Activated naive CD4-positive, alpha-beta T cell treated with anti-CD3 and anti-CD28 coated beads, Interleukin-2, amount 50 U/mL, for 24 hours (primary cell): ENCODE measurements around the gene AMD1.
"Not testable (repeated sequence)": the region's sequence is repeated elsewhere in the genome, so short reads cannot be mapped to it uniquely, and the experiment has no call there.

Source experiments
- H3K27ac Mint-ChIP-seq: one replicate; pipeline ENCODE4 v1.8.0; 2021; ENCODE audit warnings: mild to moderate bottlenecking, mixed read lengths
- H3K27me3 Mint-ChIP-seq: one replicate; pipeline ENCODE4 v1.8.0; 2021; ENCODE audit warnings: mixed read lengths
- H3K36me3 Mint-ChIP-seq: one replicate; pipeline ENCODE4 v1.8.0; 2021; ENCODE audit warnings: mixed read lengths
- H3K4me1 Mint-ChIP-seq: one replicate; pipeline ENCODE4 v1.8.0; 2021; ENCODE audit warnings: mixed read lengths
- H3K4me3 Mint-ChIP-seq: one replicate; pipeline ENCODE4 v1.8.0; 2021; ENCODE audit warnings: mild to moderate bottlenecking, mixed read lengths
- H3K9me3 Mint-ChIP-seq: one replicate; pipeline ENCODE4 v1.8.0; 2021; ENCODE audit warnings: mixed read lengths

Gene AMD1

GRCh38 chr6:110873981-110874879 lies at the start of gene AMD1:
Gene AMD1 (plus strand): TSS chr6:110874785. CDS start chr6:110875106, 321 bp downstream.
- H3K36me3 Mint-ChIP-seq, result no peaks in the 10 kb centered on the region
- peak within 1 kb of the TSS; percentile 98 for H3K27ac Mint-ChIP-seq
- peak within 1 kb of the TSS; percentile 98 for H3K4me3 Mint-ChIP-seq
- H3K9me3 Mint-ChIP-seq, result no peaks in the 10 kb centered on the region
- peaks cover 29% of the 10 kb centered on the region for H3K4me1 Mint-ChIP-seq
- H3K27me3 Mint-ChIP-seq, result no peaks in the 10 kb centered on the region

GRCh38 chr6:110826236-110827129 lies 48.1 kb upstream of the AMD1 start:
- H3K4me1 Mint-ChIP-seq, result no peaks in the 10 kb centered on the region
- no peak overlapping the region for H3K4me3 Mint-ChIP-seq
- H3K27me3 Mint-ChIP-seq, result no peaks in the 10 kb centered on the region
- H3K27ac Mint-ChIP-seq, result no peak overlapping the region
- H3K9me3 Mint-ChIP-seq, result no peaks in the 10 kb centered on the region
- no peaks in the 10 kb centered on the region for H3K36me3 Mint-ChIP-seq

- H3K4me1 Mint-ChIP-seq, result no peaks in the 10 kb centered on the region
- H3K36me3 Mint-ChIP-seq, result no peaks in the 10 kb centered on the region
- no peak overlapping the region for H3K27ac Mint-ChIP-seq
- H3K4me3 Mint-ChIP-seq, result no peak overlapping the region
- no peaks in the 10 kb centered on the region for H3K9me3 Mint-ChIP-seq
- no peaks in the 10 kb centered on the region for H3K27me3 Mint-ChIP-seq
Measured at GRCh38 chr6:110828396-110828795, 46.2 kb upstream of the AMD1 start.

- Mint-ChIP-seq H3K27ac (no peak overlapping the region), H3K4me1 (no peaks in the 10 kb centered on the region), H3K9me3 (no peaks in the 10 kb centered on the region), H3K27me3 (no peaks in the 10 kb centered on the region), H3K36me3 (no peaks in the 10 kb centered on the region), H3K4me3 (no peak overlapping the region)
Measured at GRCh38 chr6:110831405-110831804, 43.2 kb upstream of the AMD1 start.

GRCh38 chr6:110833831-110834230 lies 40.8 kb upstream of the AMD1 start:
- no peaks in the 10 kb centered on the region for H3K4me1 Mint-ChIP-seq
- H3K27ac Mint-ChIP-seq, result no peak overlapping the region
- H3K27me3 Mint-ChIP-seq, result no peaks in the 10 kb centered on the region
- no peak overlapping the region for H3K4me3 Mint-ChIP-seq
- no peaks in the 10 kb centered on the region for H3K9me3 Mint-ChIP-seq
- no peaks in the 10 kb centered on the region for H3K36me3 Mint-ChIP-seq

- not testable (repeated sequence) for H3K4me3 Mint-ChIP-seq, H3K27ac Mint-ChIP-seq, H3K4me1 Mint-ChIP-seq, H3K36me3 Mint-ChIP-seq, H3K9me3 Mint-ChIP-seq, H3K27me3 Mint-ChIP-seq
Measured at GRCh38 chr6:110835751-110836150, 38.8 kb upstream of the AMD1 start.

- Mint-ChIP-seq H3K4me1 (no peaks in the 10 kb centered on the region), H3K36me3 (no peaks in the 10 kb centered on the region), H3K4me3 (no peak overlapping the region), H3K9me3 (no peaks in the 10 kb centered on the region), H3K27ac (no peak overlapping the region), H3K27me3 (no peaks in the 10 kb centered on the region)
Measured at GRCh38 chr6:110841266-110841665, 33.3 kb upstream of the AMD1 start.

- Mint-ChIP-seq H3K9me3 (no peaks in the 10 kb centered on the region), H3K4me3 (no peak overlapping the region), H3K27ac (no peak overlapping the region), H3K27me3 (no peaks in the 10 kb centered on the region), H3K4me1 (no peaks in the 10 kb centered on the region), H3K36me3 (no peaks in the 10 kb centered on the region)
Measured at GRCh38 chr6:110849781-110850180, 24.8 kb upstream of the AMD1 start.

GRCh38 chr6:110852773-110853172 lies 21.8 kb upstream of the AMD1 start:
- no peaks in the 10 kb centered on the region for H3K4me1 Mint-ChIP-seq
- no peak overlapping the region for H3K27ac Mint-ChIP-seq
- H3K27me3 Mint-ChIP-seq, result no peaks in the 10 kb centered on the region
- H3K36me3 Mint-ChIP-seq, result no peaks in the 10 kb centered on the region
- H3K9me3 Mint-ChIP-seq, result no peaks in the 10 kb centered on the region
- H3K4me3 Mint-ChIP-seq, result no peak overlapping the region

GRCh38 chr6:110853754-110854477 lies 20.7 kb upstream of the AMD1 start:
- Mint-ChIP-seq H3K9me3 (no peaks in the 10 kb centered on the region), H3K27ac (no peak overlapping the region), H3K36me3 (no peaks in the 10 kb centered on the region)

GRCh38 chr6:110856296-110856695 lies 18.3 kb upstream of the AMD1 start:
- H3K27me3 Mint-ChIP-seq, result no peaks in the 10 kb centered on the region
- no peaks in the 10 kb centered on the region for H3K9me3 Mint-ChIP-seq
- H3K36me3 Mint-ChIP-seq, result no peaks in the 10 kb centered on the region
- H3K4me1 Mint-ChIP-seq, result peaks cover 12% of the 10 kb centered on the region
- no peak overlapping the region for H3K27ac Mint-ChIP-seq
- no peak overlapping the region for H3K4me3 Mint-ChIP-seq

More at GRCh38 chr6:110853754-110854477, 20.7 kb upstream of the AMD1 start:
- H3K27me3 Mint-ChIP-seq, result no peaks in the 10 kb centered on the region
- no peaks in the 10 kb centered on the region for H3K4me1 Mint-ChIP-seq
- H3K4me3 Mint-ChIP-seq, result no peak overlapping the region

GRCh38 chr6:110858016-110858415 lies 16.6 kb upstream of the AMD1 start:
- H3K27ac Mint-ChIP-seq, result no peak overlapping the region
- H3K27me3 Mint-ChIP-seq, result no peaks in the 10 kb centered on the region
- H3K36me3 Mint-ChIP-seq, result no peaks in the 10 kb centered on the region
- H3K4me3 Mint-ChIP-seq, result no peak overlapping the region
- H3K4me1 Mint-ChIP-seq, result peaks cover 12% of the 10 kb centered on the region
- H3K9me3 Mint-ChIP-seq, result no peaks in the 10 kb centered on the region

- Mint-ChIP-seq H3K9me3 (no peaks in the 10 kb centered on the region), H3K27me3 (no peaks in the 10 kb centered on the region), H3K36me3 (no peaks in the 10 kb centered on the region), H3K4me1 (peaks cover 12% of the 10 kb centered on the region), H3K27ac (no peak overlapping the region), H3K4me3 (no peak overlapping the region)
Measured at GRCh38 chr6:110858562-110859214, 15.9 kb upstream of the AMD1 start.

- no peak overlapping the region for H3K4me3 Mint-ChIP-seq
- H3K27me3 Mint-ChIP-seq, result no peaks in the 10 kb centered on the region
- no peak overlapping the region for H3K27ac Mint-ChIP-seq
- no peaks in the 10 kb centered on the region for H3K36me3 Mint-ChIP-seq
- peaks cover 12% of the 10 kb centered on the region for H3K4me1 Mint-ChIP-seq
- H3K9me3 Mint-ChIP-seq, result no peaks in the 10 kb centered on the region
Measured at GRCh38 chr6:110859335-110859792, 15.2 kb upstream of the AMD1 start.

GRCh38 chr6:110864824-110865223 lies 9.8 kb upstream of the AMD1 start:
- H3K36me3 Mint-ChIP-seq, result no peaks in the 10 kb centered on the region
- H3K9me3 Mint-ChIP-seq, result no peaks in the 10 kb centered on the region
- peaks cover 10% of the 10 kb centered on the region for H3K4me1 Mint-ChIP-seq
- H3K27me3 Mint-ChIP-seq, result no peaks in the 10 kb centered on the region
- no peak overlapping the region for H3K27ac Mint-ChIP-seq
- no peak overlapping the region for H3K4me3 Mint-ChIP-seq
